Neutrophil (primary cell): ENCODE data around the gene TASL.
A peak's percentile ranks its signal among the peaks of the same experiment; 100 is the strongest.
"Not testable (repeated sequence)": the region's sequence is repeated elsewhere in the genome, so short reads cannot be mapped to it uniquely, and the experiment has no call there.

Experiments
- H3K27ac ChIP-seq: fragments of 200-600 bp; sonication (generic); 2 replicates; pipeline ENCODE4 v1.5.1; 2016; ENCODE audit warnings: mild to moderate bottlenecking, moderate library complexity
- H3K27me3 ChIP-seq: fragments of 200-600 bp; sonication (generic); 2 replicates; pipeline ENCODE4 v1.6.0; 2016; ENCODE audit warnings: mild to moderate bottlenecking
- H3K36me3 ChIP-seq: fragments of 200-600 bp; sonication (generic); 2 replicates; pipeline ENCODE4 v1.5.1; 2017
- H3K4me1 ChIP-seq, 2 experiments: fragments of 200-600 bp in 1 of 2; sonication (generic) in 1 of 2; 1 replicate in 1 of 2; 2 replicates in 1 of 2; pipeline versions ENCODE4 v1.5.1 to v1.6.1; 2013 to 2016; ENCODE audit warnings: low read depth in 1 of 2, low read length in 1 of 2, mild to moderate bottlenecking in 1 of 2, moderate library complexity in 1 of 2; ENCODE audit not compliant: control insufficient read depth in 1 of 2, insufficient read depth in 1 of 2
- H3K4me3 ChIP-seq, 2 experiments: fragments of 200-600 bp in 1 of 2; sonication (generic) in 1 of 2; 1 replicate in 1 of 2; 2 replicates in 1 of 2; pipeline ENCODE4 v1.5.1; 2013 to 2016; ENCODE audit warnings: low read depth in 1 of 2, low read length in 1 of 2, mild to moderate bottlenecking in 1 of 2, moderate library complexity in 1 of 2
- H3K9me3 ChIP-seq: fragments of 200-600 bp; sonication (generic); 2 replicates; pipeline ENCODE4 v1.5.1; 2016
- TF ChIP-seq, protein P1 (sequence below): fragments of 200-600 bp; sonication (generic); IDR thresholded peaks from 2 replicates; pipeline ENCODE4 v1.5.1; 2016; ENCODE audit warnings: antibody characterized with exemption

TASL gene

DNA sequence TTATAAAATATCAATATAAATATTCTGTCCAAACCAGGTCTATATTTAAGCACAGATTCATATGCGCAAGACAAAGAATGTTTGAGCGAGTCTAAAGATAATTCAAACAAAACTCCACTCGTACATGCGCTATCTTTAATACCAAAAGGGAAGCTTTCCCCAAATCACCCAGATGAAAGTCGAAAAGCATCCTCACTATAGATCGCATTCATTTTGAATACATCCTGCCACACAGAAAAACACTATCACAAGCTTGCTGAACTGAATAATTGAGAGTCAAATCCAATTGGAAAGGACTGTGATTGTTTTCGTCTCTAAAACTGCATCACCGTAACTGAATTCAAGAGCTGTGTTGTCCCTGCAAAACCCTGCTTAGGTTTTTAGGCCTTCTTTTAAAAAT lies 685 bp downstream of the TASL start:
- TF ChIP-seq, protein P1, sequence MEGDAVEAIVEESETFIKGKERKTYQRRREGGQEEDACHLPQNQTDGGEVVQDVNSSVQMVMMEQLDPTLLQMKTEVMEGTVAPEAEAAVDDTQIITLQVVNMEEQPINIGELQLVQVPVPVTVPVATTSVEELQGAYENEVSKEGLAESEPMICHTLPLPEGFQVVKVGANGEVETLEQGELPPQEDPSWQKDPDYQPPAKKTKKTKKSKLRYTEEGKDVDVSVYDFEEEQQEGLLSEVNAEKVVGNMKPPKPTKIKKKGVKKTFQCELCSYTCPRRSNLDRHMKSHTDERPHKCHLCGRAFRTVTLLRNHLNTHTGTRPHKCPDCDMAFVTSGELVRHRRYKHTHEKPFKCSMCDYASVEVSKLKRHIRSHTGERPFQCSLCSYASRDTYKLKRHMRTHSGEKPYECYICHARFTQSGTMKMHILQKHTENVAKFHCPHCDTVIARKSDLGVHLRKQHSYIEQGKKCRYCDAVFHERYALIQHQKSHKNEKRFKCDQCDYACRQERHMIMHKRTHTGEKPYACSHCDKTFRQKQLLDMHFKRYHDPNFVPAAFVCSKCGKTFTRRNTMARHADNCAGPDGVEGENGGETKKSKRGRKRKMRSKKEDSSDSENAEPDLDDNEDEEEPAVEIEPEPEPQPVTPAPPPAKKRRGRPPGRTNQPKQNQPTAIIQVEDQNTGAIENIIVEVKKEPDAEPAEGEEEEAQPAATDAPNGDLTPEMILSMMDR = no peak
- Histone ChIP-seq H3K27ac (peak overlapping the region; percentile 96), H3K36me3 (no peaks in the 10 kb centered on the region), H3K27me3 (no peaks in the 10 kb centered on the region), H3K9me3 (no peaks in the 10 kb centered on the region), H3K4me1 (peaks cover 44% of the 10 kb centered on the region in 2 experiments), H3K4me3 (peak overlapping the region; percentile 65 to 69)

DNA sequence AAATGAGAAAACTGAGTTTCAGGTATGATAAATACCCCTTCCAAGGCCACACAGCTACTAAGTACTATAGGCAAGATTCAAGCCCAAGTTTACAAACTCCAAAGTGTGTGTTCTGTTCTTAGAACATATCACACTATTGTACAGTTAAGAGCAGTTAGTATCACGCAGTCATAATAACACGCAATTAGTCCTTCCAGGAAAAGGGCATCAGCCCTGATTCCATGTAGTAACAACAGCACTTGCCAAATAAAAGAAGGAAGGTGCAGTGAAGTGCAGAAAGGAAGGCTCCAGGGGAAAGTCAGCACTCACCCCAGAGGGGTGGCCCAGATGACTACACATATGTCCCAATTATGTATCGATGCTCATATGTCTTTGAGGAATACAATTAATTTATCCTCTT lies 4.4 kb downstream of the TASL start:
- H3K36me3 ChIP-seq = no peaks in the 10 kb centered on the region
- H3K4me1 ChIP-seq = peaks cover 47 to 49% of the 10 kb centered on the region in 2 experiments
- peak overlapping the region; percentile 46 for H3K27ac ChIP-seq
- H3K27me3 ChIP-seq = no peaks in the 10 kb centered on the region
- no peak overlapping the region for H3K4me3 ChIP-seq
- no peaks in the 10 kb centered on the region for H3K9me3 ChIP-seq
- TF ChIP-seq, protein P1 = no peak

DNA sequence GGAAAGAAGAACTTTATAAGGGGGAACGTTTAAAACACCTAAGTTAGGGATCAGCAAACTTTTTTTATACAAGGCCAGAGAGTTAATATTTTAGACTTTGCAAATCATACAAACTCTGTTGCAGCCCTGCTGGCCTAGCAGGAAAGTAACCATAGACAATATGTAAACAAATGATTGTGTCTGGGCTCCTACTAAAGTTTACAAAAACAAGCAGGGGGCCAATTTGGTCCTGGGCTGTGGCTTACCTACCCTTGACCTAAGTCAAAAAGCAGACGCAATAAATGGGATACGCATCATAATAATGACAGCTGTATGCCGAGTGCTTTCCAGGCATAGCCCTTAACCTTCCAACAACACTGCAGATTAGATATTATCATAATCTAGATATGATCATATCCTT lies 4.9 kb downstream of the TASL start:
- Histone ChIP-seq H3K4me1 (peaks cover 50% of the 10 kb centered on the region in 2 experiments), H3K9me3 (no peaks in the 10 kb centered on the region), H3K4me3 (no peak overlapping the region), H3K36me3 (no peaks in the 10 kb centered on the region), H3K27me3 (no peaks in the 10 kb centered on the region), H3K27ac (peak overlapping the region; percentile 23)
- TF ChIP-seq, protein P1 = no peak

GRCh38 chrX:30572004-30572403 lies 5.6 kb downstream of the TASL start:
- Histone ChIP-seq H3K4me3 (no peak overlapping the region), H3K36me3 (no peaks in the 10 kb centered on the region), H3K9me3 (no peaks in the 10 kb centered on the region), H3K27me3 (no peaks in the 10 kb centered on the region), H3K4me1 (peaks cover 50% of the 10 kb centered on the region in 2 experiments), H3K27ac (no peak overlapping the region)
- TF ChIP-seq, protein P1 = no peak

DNA sequence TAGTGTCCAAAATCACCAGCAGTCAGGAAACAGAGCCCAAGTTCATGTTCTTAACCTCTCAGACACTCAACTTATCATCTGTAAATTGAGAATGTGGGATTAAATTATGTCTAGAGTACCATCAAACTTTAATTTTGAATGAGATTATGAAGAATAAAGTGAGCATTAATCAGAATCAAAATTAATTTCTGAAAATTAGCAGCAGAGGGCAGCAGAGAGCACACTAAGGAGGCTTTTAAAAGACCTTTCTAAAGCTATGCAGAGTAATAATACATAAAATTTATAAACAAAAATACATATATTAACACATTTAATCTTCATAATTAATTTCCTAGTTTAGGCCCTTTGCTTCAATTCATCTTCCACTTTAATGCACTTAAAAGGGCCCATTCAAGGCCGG lies 7.1 kb downstream of the TASL start:
- Histone ChIP-seq H3K27me3 (no peaks in the 10 kb centered on the region), H3K27ac (no peak overlapping the region), H3K9me3 (no peaks in the 10 kb centered on the region), H3K4me1 (peaks cover 38 to 39% of the 10 kb centered on the region in 2 experiments), H3K36me3 (no peaks in the 10 kb centered on the region), H3K4me3 (no peak overlapping the region)
- TF ChIP-seq, protein P1 = peak; percentile 39

- Histone ChIP-seq H3K27ac (peak overlapping the region; percentile 18), H3K4me3 (no peak overlapping the region), H3K27me3 (no peaks in the 10 kb centered on the region), H3K4me1 (peaks cover 17 to 20% of the 10 kb centered on the region in 2 experiments), H3K9me3 (no peaks in the 10 kb centered on the region), H3K36me3 (no peaks in the 10 kb centered on the region)
- TF ChIP-seq, protein P1 = no peak
These were observed 9.4 kb downstream of the TASL start for GRCh38 chrX:30568136-30568535.

DNA sequence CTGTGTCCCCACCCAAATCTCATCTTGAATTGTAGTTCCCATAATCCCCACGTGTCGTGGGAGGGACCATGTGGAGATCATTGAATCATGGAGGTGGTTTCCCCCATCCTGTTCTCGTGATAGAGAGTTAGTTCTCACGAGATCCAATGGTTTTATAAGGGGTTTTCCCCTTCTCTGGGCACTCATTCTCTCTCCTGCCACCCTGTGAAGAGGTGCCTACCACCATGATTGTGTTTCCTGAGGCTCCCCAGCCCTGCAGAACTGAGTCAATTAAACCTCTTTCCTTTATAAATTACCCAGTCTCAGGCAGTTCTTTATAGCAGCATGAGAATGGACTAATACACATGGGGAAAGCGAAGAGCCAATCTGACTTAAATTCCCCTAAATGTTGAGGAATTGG lies 14.5 kb downstream of the TASL start:
- peaks cover 15% of the 10 kb centered on the region for H3K36me3 ChIP-seq
- not testable (repeated sequence) for H3K27me3 ChIP-seq, H3K4me3 ChIP-seq, H3K27ac ChIP-seq, H3K4me1 ChIP-seq, H3K9me3 ChIP-seq
